Ishikawa (cell line): ENCODE results near the gene OR2F1.

ENCODE experiments used
- EGR1 ChIP-seq: IDR thresholded peaks from 2 replicates; pipeline ENCODE4 v1.6.1; 2012
- EP300 ChIP-seq: IDR thresholded peaks from 2 replicates; pipeline ENCODE4 v1.6.1; 2012; ENCODE audit warnings: borderline replicate concordance
- MAX ChIP-seq: IDR thresholded peaks from 2 replicates; pipeline ENCODE4 v1.6.1; 2012
- NFIC ChIP-seq: IDR thresholded peaks from 2 replicates; pipeline ENCODE4 v1.6.1; 2012
- RAD21 ChIP-seq: IDR thresholded peaks from 2 replicates; pipeline ENCODE4 v1.6.1; 2012; ENCODE audit warnings: low read depth
- REST ChIP-seq: IDR thresholded peaks from 2 replicates; pipeline ENCODE4 v1.6.1; 2012; ENCODE audit warnings: low read depth, mild to moderate bottlenecking
- TEAD4 ChIP-seq: IDR thresholded peaks from 2 replicates; pipeline ENCODE4 v1.6.1; 2012
- USF1 ChIP-seq: IDR thresholded peaks from 2 replicates; pipeline ENCODE4 v1.6.1; 2012
- ZBTB7A ChIP-seq: IDR thresholded peaks from 2 replicates; pipeline ENCODE4 v1.6.1; 2012; ENCODE audit warnings: low read depth

- TF ChIP-seq NFIC, result no peak
- no peak for TF ChIP-seq EGR1
- TF ChIP-seq USF1, result no peak
- TF ChIP-seq MAX, result no peak
- TF ChIP-seq ZBTB7A, result no peak
- TF ChIP-seq EP300, result no peak
- TF ChIP-seq REST, result no peak
- TF ChIP-seq TEAD4, result no peak
- TF ChIP-seq RAD21, result no peak
Observed at GRCh38 chr7:143987513-143987912, 32.9 kb downstream of the OR2F1 start.
